Measurements from ENCODE around the gene MED20. TPM values are rescaled to one million over a fixed set of nuclear protein-coding genes. Genes with fewer than 3 reads are reported as not detected.

Gene MED20
- total and polyA plus RNA-seq, 2 of the 4 experiments (the other 2 are of a cell fraction), result 24.8 to 38.2 TPM

DNA sequence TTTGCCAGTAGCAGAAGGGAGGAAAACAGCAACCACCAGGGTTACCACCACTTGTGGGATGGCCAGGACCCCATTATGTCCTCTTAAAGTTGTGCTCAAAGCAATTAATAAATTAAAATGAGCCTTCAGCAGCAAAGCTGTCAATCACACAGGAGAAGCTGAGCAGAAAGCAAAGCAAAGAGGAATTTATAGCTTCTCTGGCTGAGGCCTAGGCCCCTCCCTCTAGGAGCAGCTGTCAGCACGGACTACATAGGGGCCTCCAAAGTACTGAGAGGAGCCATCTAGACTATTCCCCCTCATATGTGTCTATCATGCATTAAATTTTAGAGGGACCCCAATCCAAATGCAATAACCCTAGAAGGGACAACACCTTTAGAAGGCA is 14.2 kb upstream of the MED20 start (continued):
- TF ChIP-seq, protein P1, sequence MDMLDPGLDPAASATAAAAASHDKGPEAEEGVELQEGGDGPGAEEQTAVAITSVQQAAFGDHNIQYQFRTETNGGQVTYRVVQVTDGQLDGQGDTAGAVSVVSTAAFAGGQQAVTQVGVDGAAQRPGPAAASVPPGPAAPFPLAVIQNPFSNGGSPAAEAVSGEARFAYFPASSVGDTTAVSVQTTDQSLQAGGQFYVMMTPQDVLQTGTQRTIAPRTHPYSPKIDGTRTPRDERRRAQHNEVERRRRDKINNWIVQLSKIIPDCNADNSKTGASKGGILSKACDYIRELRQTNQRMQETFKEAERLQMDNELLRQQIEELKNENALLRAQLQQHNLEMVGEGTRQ (IDR thresholded peaks at IDR 0.05; ENCODE audit: low read depth, low read length), result no peak

DNA sequence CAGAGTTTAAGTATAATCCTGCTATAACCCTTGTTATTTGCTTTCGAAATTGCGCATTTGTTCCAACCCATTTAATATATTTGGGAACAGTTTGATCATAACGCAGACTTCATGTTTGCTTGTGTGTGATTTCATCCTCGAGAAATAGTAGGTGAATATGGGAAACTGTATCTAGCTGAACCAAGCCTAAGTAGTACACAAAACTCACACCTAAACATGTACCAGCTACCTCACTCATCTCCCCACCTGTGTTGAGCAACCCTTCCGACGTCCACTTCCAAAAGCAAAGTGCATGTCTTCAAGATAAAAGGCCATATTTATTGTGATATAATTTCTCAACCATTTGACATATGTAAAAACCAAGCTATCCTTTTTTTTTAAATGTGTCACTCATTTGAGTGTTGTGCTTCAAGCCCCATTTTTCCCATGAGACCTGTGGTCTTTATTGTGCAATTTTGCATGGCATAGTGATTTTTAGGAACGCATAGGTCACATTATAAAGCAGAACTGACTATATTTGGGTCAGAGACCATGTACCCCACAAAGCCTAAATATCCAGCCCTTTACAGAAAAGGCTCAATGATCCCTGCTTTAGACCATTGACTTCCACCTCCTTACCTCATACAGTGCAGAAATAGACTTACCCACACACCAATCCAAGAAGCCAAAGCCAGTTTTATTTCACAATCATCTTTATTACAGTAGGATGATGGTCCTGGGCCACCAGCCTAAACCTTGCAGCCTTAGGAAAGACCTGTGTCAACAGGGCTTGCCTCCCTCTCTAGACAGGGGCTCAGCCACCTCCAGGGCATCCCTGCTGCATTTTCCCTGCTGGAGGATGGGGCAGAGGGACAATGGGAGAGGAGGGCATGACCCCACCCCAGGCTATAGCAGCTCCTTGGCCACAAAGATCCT is 13.6 kb upstream of the MED20 start:
- no peak overlapping the region for H3K23ac ChIP-seq (ENCODE audit: low read depth, low read length)
- no peak overlapping the region for H2BK20ac ChIP-seq (ENCODE audit: low read depth, low read length)
- no peaks in the 10 kb centered on the region for H3K9me3 ChIP-seq (ENCODE audit: control insufficient read depth, insufficient read depth, low read length)
- intact Hi-C loops (cut with micrococcal nuclease), result loop anchor here (5.0 kb wide), 2 partner anchors 132 to 152 kb away; partner anchors contain the start of gene PRICKLE4
- peaks cover 18% of the 10 kb centered on the region for H3K4me1 ChIP-seq (ENCODE audit: control insufficient read depth, insufficient read depth, low read length)
- H2AK5ac ChIP-seq (ENCODE audit: low read depth, low read length), result no peak overlapping the region
- H3K79me1 ChIP-seq (ENCODE audit: low read depth in 1 of 2, low read length in 2 of 2), result peaks cover 19 to 62% of the 10 kb centered on the region in 2 experiments
- H3K4me2 ChIP-seq (ENCODE audit: low read depth, low read length), result no peak overlapping the region
- H3K36me3 ChIP-seq (ENCODE audit: control insufficient read depth, insufficient read depth, low read length), result peaks cover 56% of the 10 kb centered on the region
- no peak overlapping the region for H3K14ac ChIP-seq (replicated peaks; ENCODE audit: low read depth, low read length)
- H3K18ac ChIP-seq (ENCODE audit: low read depth, low read length), result no peak overlapping the region
- H3K9ac ChIP-seq (ENCODE audit: low read depth, low read length), result no peak overlapping the region
- H4K20me1 ChIP-seq (ENCODE audit: insufficient read depth, low read length), result peaks cover 45% of the 10 kb centered on the region
- POLR2A ChIA-PET (ENCODE audit: unreplicated experiment), result no interaction called here
- H3K56ac ChIP-seq (ENCODE audit: extremely low read depth, insufficient read depth, low read length), result no peak overlapping the region
- H2AK9ac ChIP-seq (replicated peaks; ENCODE audit: low read depth, low read length, poor library complexity), result no peak overlapping the region
- BruUV-seq (replicated peaks), result no TSS peak
- in situ Hi-C loops (cut with MboI; ENCODE audit: low sequenced_read_pairs), result loop anchor here (5.0 to 10.0 kb wide), 3 partner anchors 87 to 150 kb away; partner anchors contain the start of genes PRICKLE4 and TOMM6
- H2BK15ac ChIP-seq (ENCODE audit: low read depth, low read length), result no peak overlapping the region
- H3K4ac ChIP-seq (ENCODE audit: low read depth, low read length), result no peak overlapping the region
- no peak overlapping the region for H4K8ac ChIP-seq (ENCODE audit: low read depth in 2 of 2, low read length in 2 of 2)
- ATAC-seq (ENCODE audit: low read depth), result no peak
- no peak overlapping the region for H2BK120ac ChIP-seq (ENCODE audit: low read depth, low read length)
- no peak overlapping the region for H2AFZ ChIP-seq (replicated peaks; ENCODE audit: low read length, poor library complexity)
- no peak overlapping the region for H3K4me3 ChIP-seq (ENCODE audit: insufficient read depth, low read depth, low read length)
- DNase-seq, result no peak
- H3K9me1 ChIP-seq (ENCODE audit: insufficient read depth, low read length), result peaks cover 6% of the 10 kb centered on the region; the same call in 1 of the 2 replicates
- no peaks in the 10 kb centered on the region for H3K27me3 ChIP-seq (ENCODE audit: control insufficient read depth, insufficient read depth, low read length)
- CTCF ChIA-PET, result interaction anchor here (1.4 kb wide), 1 partner anchor 110 kb away, joined by 4 read pairs; no protein-coding TSS in a partner anchor
- H3K27ac ChIP-seq (ENCODE audit: insufficient read depth, low read length), result no peak overlapping the region
- H2BK5ac ChIP-seq (ENCODE audit: low read depth, low read length, poor library complexity, severe bottlenecking), result no peak overlapping the region
- no peak overlapping the region for H4K91ac ChIP-seq (ENCODE audit: insufficient read depth, low read depth, low read length)
- no CpG with 5 or more reads among the region's 7 CpGs for WGBS, 2 experiments (ENCODE audit: extremely low coverage in 2 of 2, insufficient read length in 1 of 2)
- no peak overlapping the region for H4K5ac ChIP-seq (ENCODE audit: low read depth, low read length)
- dilution Hi-C loops (cut with HindIII; ENCODE audit: low sequenced_read_pairs, unreplicated experiment), result no loop called here
- TF ChIP-seq MAFK (IDR thresholded peaks at IDR 0.05; ENCODE audit: low read depth, low read length) (no peak), SMC3 (IDR thresholded peaks at IDR 0.05; ENCODE audit: low read depth, low read length) (no peak), FOS (IDR thresholded peaks at IDR 0.05; ENCODE audit: low read depth, low read length) (no peak), BHLHE40 (IDR thresholded peaks at IDR 0.05; ENCODE audit: low read depth, low read length) (no peak), MAZ (IDR thresholded peaks at IDR 0.05; ENCODE audit: borderline replicate concordance, low read depth, low read length) (no peak), RCOR1 (IDR thresholded peaks at IDR 0.05; ENCODE audit: insufficient replicate concordance, low read length) (no peak), MXI1 (IDR thresholded peaks at IDR 0.05; ENCODE audit: borderline replicate concordance, low read depth, low read length) (no peak), RAD21 (IDR thresholded peaks at IDR 0.05; ENCODE audit: low read length) (no peak)
- TF ChIP-seq, protein P2, sequence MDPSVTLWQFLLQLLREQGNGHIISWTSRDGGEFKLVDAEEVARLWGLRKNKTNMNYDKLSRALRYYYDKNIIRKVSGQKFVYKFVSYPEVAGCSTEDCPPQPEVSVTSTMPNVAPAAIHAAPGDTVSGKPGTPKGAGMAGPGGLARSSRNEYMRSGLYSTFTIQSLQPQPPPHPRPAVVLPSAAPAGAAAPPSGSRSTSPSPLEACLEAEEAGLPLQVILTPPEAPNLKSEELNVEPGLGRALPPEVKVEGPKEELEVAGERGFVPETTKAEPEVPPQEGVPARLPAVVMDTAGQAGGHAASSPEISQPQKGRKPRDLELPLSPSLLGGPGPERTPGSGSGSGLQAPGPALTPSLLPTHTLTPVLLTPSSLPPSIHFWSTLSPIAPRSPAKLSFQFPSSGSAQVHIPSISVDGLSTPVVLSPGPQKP (IDR thresholded peaks at IDR 0.05; ENCODE audit: borderline replicate concordance, low read depth, low read length), result no peak
- TF ChIP-seq, protein P3, sequence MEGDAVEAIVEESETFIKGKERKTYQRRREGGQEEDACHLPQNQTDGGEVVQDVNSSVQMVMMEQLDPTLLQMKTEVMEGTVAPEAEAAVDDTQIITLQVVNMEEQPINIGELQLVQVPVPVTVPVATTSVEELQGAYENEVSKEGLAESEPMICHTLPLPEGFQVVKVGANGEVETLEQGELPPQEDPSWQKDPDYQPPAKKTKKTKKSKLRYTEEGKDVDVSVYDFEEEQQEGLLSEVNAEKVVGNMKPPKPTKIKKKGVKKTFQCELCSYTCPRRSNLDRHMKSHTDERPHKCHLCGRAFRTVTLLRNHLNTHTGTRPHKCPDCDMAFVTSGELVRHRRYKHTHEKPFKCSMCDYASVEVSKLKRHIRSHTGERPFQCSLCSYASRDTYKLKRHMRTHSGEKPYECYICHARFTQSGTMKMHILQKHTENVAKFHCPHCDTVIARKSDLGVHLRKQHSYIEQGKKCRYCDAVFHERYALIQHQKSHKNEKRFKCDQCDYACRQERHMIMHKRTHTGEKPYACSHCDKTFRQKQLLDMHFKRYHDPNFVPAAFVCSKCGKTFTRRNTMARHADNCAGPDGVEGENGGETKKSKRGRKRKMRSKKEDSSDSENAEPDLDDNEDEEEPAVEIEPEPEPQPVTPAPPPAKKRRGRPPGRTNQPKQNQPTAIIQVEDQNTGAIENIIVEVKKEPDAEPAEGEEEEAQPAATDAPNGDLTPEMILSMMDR (conservative IDR thresholded peaks at IDR 0.05; ENCODE audit: low read depth, low read length), result no peak
